Measurements from ENCODE around the gene LRRC63.
A peak's percentile ranks its signal among the peaks of the same experiment; 100 is the strongest.

LRRC63 gene

DNA sequence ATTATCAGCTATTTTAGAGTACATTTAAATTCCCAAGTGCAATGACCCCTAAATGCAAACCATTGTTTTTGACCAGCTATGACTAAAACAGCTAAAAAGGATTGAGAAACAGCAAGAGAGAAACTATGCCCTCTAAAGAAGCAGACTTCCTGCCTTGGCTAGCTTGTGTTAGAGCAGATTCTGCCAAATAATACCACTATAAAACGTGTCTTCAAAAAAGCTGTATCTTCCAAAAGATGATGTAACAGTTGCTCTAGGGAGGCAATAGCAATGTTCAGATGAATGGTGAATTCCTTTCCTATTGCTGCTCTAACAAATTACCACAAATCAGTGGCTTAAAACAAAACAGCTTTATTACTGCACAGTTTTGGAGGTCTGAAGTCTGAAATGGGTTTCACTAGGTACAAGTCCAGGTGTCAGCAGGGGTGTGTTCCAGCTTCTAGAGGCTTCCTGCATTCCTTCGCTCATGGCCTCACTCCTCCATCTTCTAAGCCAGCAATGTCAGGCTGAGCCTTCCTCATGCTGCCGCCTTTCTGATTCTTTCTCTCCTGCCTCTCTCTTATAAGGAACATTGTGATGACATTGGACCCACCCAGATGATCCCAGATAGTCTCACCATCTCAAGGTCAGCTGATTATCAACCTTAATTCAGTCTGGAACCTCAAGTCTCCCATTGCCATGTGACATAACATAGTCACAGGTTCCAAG lies 84.5 kb downstream of the LRRC63 start:
- Histone ChIP-seq H3K27me3 (ENCODE audit: insufficient read depth, poor library complexity, severe bottlenecking) (no peaks in the 10 kb centered on the region), H3K27ac (replicated peaks) (peak overlapping the region; percentile 96), H3K4me3 (replicated peaks; ENCODE audit: insufficient read depth, low read length) (no peak overlapping the region)
- peak; percentile 78 to 82 for DNase-seq (ENCODE audit: low read depth in 1 of 2, low spot score in 1 of 2)
- TF ChIP-seq POLR2AphosphoS5 (IDR thresholded peaks at IDR 0.05; ENCODE audit: low read depth): no peak
- TF ChIP-seq, protein P1, sequence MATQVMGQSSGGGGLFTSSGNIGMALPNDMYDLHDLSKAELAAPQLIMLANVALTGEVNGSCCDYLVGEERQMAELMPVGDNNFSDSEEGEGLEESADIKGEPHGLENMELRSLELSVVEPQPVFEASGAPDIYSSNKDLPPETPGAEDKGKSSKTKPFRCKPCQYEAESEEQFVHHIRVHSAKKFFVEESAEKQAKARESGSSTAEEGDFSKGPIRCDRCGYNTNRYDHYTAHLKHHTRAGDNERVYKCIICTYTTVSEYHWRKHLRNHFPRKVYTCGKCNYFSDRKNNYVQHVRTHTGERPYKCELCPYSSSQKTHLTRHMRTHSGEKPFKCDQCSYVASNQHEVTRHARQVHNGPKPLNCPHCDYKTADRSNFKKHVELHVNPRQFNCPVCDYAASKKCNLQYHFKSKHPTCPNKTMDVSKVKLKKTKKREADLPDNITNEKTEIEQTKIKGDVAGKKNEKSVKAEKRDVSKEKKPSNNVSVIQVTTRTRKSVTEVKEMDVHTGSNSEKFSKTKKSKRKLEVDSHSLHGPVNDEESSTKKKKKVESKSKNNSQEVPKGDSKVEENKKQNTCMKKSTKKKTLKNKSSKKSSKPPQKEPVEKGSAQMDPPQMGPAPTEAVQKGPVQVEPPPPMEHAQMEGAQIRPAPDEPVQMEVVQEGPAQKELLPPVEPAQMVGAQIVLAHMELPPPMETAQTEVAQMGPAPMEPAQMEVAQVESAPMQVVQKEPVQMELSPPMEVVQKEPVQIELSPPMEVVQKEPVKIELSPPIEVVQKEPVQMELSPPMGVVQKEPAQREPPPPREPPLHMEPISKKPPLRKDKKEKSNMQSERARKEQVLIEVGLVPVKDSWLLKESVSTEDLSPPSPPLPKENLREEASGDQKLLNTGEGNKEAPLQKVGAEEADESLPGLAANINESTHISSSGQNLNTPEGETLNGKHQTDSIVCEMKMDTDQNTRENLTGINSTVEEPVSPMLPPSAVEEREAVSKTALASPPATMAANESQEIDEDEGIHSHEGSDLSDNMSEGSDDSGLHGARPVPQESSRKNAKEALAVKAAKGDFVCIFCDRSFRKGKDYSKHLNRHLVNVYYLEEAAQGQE (IDR thresholded peaks at IDR 0.05; ENCODE audit: insufficient replicate concordance, low read depth): no peak
- peak; percentile 19; the same call in 1 of the 2 replicates for TF ChIP-seq SPI1 (IDR thresholded peaks at IDR 0.05; ENCODE audit: borderline replicate concordance, low read depth)

DNA sequence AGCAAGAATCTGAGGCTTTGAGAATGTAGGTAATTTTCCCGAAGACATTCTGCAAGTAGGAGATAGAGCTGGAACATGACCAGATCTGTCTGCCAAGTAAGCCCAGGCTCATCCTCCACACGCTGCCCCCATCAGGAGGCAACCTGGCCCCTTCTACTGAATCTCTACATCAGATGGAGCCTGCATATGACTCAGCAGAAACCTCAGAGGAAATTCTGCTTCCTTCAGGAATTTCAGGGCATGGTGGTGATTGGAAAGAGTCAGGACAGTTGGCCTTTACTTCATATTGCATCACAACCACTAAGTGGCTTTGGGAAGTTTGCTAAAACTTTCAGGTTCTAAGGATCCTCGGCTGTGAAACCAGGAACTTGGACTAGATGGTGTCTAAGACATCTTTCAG lies 85.2 kb downstream of the LRRC63 start:
- DNase-seq (ENCODE audit: low read depth in 1 of 2, low spot score in 1 of 2): no peak
- H3K4me3 ChIP-seq (replicated peaks; ENCODE audit: insufficient read depth, low read length): no peak overlapping the region
- H3K27me3 ChIP-seq (ENCODE audit: insufficient read depth, poor library complexity, severe bottlenecking): no peaks in the 10 kb centered on the region
- peak overlapping the region; percentile 96 for H3K27ac ChIP-seq (replicated peaks)
- TF ChIP-seq, protein P2, sequence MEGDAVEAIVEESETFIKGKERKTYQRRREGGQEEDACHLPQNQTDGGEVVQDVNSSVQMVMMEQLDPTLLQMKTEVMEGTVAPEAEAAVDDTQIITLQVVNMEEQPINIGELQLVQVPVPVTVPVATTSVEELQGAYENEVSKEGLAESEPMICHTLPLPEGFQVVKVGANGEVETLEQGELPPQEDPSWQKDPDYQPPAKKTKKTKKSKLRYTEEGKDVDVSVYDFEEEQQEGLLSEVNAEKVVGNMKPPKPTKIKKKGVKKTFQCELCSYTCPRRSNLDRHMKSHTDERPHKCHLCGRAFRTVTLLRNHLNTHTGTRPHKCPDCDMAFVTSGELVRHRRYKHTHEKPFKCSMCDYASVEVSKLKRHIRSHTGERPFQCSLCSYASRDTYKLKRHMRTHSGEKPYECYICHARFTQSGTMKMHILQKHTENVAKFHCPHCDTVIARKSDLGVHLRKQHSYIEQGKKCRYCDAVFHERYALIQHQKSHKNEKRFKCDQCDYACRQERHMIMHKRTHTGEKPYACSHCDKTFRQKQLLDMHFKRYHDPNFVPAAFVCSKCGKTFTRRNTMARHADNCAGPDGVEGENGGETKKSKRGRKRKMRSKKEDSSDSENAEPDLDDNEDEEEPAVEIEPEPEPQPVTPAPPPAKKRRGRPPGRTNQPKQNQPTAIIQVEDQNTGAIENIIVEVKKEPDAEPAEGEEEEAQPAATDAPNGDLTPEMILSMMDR (IDR thresholded peaks at IDR 0.05; ENCODE audit: insufficient read depth, low read length): no peak
- TF ChIP-seq SPI1 (IDR thresholded peaks at IDR 0.05; ENCODE audit: borderline replicate concordance, low read depth): no peak
- TF ChIP-seq GABPA (IDR thresholded peaks at IDR 0.05; ENCODE audit: low read depth): no peak
- TF ChIP-seq, protein P1 (IDR thresholded peaks at IDR 0.05; ENCODE audit: insufficient replicate concordance, low read depth): no peak
- TF ChIP-seq POLR2AphosphoS5 (IDR thresholded peaks at IDR 0.05; ENCODE audit: low read depth): no peak

DNA sequence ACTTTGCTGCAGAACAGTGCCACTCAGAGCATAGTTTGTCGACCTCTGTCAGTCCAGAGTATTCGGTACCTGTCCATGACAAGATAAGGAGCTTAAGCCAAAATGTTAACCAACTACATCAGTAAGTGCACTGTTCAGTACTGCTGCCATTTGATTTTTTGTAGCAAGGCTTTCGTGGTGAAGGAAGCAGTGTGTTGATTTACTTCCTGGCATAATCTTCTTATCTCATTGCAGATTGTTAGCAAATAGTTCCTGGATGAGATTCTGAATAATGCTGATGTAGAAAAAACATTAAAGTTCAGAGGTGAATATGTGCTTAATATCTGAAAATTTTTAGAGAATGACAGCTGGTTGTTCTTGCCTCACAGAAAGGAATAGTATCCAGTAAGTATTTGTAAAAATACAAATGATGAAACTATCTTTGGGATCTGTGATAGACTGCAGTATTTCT lies 85.7 kb downstream of the LRRC63 start:
- H3K27ac ChIP-seq (replicated peaks): peak overlapping the region; percentile 96
- no peak for DNase-seq (ENCODE audit: low read depth in 1 of 2, low spot score in 1 of 2)
- H3K4me3 ChIP-seq (replicated peaks; ENCODE audit: insufficient read depth, low read length): no peak overlapping the region
- no peaks in the 10 kb centered on the region for H3K27me3 ChIP-seq (ENCODE audit: insufficient read depth, poor library complexity, severe bottlenecking)
- no peak for TF ChIP-seq POLR2AphosphoS5 (IDR thresholded peaks at IDR 0.05; ENCODE audit: low read depth)
- no peak for TF ChIP-seq SPI1 (IDR thresholded peaks at IDR 0.05; ENCODE audit: borderline replicate concordance, low read depth)
- TF ChIP-seq, protein P2 (IDR thresholded peaks at IDR 0.05; ENCODE audit: insufficient read depth, low read length): no peak
- no peak for TF ChIP-seq GABPA (IDR thresholded peaks at IDR 0.05; ENCODE audit: low read depth)
- TF ChIP-seq, protein P1 (IDR thresholded peaks at IDR 0.05; ENCODE audit: insufficient replicate concordance, low read depth): no peak

All from HL-60 (cell line).